ENCODE measurements around the gene METTL1.

Gene METTL1

GRCh38 chr12:57718641-57719528 lies 53.0 kb downstream of the METTL1 start:
- Mint-ChIP-seq H3K27ac (no peak overlapping the region), H3K4me1 (peaks cover 7 to 11% of the 10 kb centered on the region in 2 donors), H3K36me3 (peaks cover 57 to 68% of the 10 kb centered on the region in 2 donors), H3K9me3 (no peaks in the 10 kb centered on the region), H3K4me3 (no peak overlapping the region), H3K27me3 (no peaks in the 10 kb centered on the region)
- DNase-seq (no peak), ATAC-seq (replicated peaks) (no peak)
